Ishikawa (cell line): Measurements from ENCODE around the gene ZNF334.

Source experiments
- CEBPB ChIP-seq: IDR thresholded peaks from 2 replicates; pipeline ENCODE4 v1.6.1; 2012
- CREB1 ChIP-seq: IDR thresholded peaks from 2 replicates; pipeline ENCODE4 v1.6.1; 2012; ENCODE audit warnings: low read depth
- EGR1 ChIP-seq: IDR thresholded peaks from 2 replicates; pipeline ENCODE4 v1.6.1; 2012
- EP300 ChIP-seq: IDR thresholded peaks from 2 replicates; pipeline ENCODE4 v1.6.1; 2012; ENCODE audit warnings: borderline replicate concordance
- FOXM1 ChIP-seq: IDR thresholded peaks from 2 replicates; pipeline ENCODE4 v1.6.1; 2012; ENCODE audit warnings: low read depth, borderline replicate concordance
- NFIC ChIP-seq: IDR thresholded peaks from 2 replicates; pipeline ENCODE4 v1.6.1; 2012
- RAD21 ChIP-seq: IDR thresholded peaks from 2 replicates; pipeline ENCODE4 v1.6.1; 2012; ENCODE audit warnings: low read depth
- TAF1 ChIP-seq: IDR thresholded peaks from 2 replicates; pipeline ENCODE4 v1.6.1; 2012; ENCODE audit warnings: low read depth, mild to moderate bottlenecking
- TCF12 ChIP-seq: IDR thresholded peaks from 2 replicates; pipeline ENCODE4 v1.6.1; 2012; ENCODE audit warnings: low read depth
- TEAD4 ChIP-seq: IDR thresholded peaks from 2 replicates; pipeline ENCODE4 v1.6.1; 2012
- YY1 ChIP-seq: IDR thresholded peaks from 2 replicates; pipeline ENCODE4 v1.6.1; 2012; ENCODE audit warnings: low read depth
- ZBTB7A ChIP-seq: IDR thresholded peaks from 2 replicates; pipeline ENCODE4 v1.6.1; 2012; ENCODE audit warnings: low read depth
- TF ChIP-seq, protein P1 (sequence below): IDR thresholded peaks from 2 replicates; pipeline ENCODE4 v1.6.1; 2012
- TF ChIP-seq, protein P2 (sequence below): IDR thresholded peaks from 2 replicates; pipeline ENCODE4 v1.6.1; 2012; ENCODE audit warnings: low read depth, mild to moderate bottlenecking
- TF ChIP-seq, protein P3 (sequence below): IDR thresholded peaks from 2 replicates; pipeline ENCODE4 v1.6.1; 2012

The ZNF334 gene

DNA sequence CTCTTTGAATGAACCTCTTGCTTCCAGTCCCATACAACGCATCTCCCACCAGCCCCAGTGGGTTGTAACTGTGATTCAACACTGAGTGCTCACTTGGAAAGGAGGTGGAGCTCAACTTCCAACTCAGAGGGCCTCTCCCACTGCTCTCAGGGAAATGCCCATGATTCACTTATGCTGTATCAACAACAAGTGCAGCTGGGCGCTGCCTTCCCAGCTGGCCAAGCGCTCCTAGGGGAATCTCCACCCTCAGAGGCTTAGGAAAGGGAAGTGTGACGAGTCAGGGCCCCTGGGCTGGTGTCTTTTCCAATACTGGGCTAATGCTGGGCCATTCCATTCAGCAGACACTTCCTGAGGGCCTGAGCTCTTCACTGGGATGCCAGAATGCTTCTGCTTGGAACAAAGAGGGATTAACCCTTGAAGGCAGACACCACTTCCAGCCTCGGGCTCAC, 45.2 kb upstream of the ZNF334 start:
- TF ChIP-seq TCF12 (no peak), TAF1 (no peak), FOXM1 (no peak), EP300 (no peak), CEBPB (no peak), ZBTB7A (no peak)
- TF ChIP-seq, protein P1, sequence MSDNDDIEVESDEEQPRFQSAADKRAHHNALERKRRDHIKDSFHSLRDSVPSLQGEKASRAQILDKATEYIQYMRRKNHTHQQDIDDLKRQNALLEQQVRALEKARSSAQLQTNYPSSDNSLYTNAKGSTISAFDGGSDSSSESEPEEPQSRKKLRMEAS = no peak
- TF ChIP-seq, protein P2, sequence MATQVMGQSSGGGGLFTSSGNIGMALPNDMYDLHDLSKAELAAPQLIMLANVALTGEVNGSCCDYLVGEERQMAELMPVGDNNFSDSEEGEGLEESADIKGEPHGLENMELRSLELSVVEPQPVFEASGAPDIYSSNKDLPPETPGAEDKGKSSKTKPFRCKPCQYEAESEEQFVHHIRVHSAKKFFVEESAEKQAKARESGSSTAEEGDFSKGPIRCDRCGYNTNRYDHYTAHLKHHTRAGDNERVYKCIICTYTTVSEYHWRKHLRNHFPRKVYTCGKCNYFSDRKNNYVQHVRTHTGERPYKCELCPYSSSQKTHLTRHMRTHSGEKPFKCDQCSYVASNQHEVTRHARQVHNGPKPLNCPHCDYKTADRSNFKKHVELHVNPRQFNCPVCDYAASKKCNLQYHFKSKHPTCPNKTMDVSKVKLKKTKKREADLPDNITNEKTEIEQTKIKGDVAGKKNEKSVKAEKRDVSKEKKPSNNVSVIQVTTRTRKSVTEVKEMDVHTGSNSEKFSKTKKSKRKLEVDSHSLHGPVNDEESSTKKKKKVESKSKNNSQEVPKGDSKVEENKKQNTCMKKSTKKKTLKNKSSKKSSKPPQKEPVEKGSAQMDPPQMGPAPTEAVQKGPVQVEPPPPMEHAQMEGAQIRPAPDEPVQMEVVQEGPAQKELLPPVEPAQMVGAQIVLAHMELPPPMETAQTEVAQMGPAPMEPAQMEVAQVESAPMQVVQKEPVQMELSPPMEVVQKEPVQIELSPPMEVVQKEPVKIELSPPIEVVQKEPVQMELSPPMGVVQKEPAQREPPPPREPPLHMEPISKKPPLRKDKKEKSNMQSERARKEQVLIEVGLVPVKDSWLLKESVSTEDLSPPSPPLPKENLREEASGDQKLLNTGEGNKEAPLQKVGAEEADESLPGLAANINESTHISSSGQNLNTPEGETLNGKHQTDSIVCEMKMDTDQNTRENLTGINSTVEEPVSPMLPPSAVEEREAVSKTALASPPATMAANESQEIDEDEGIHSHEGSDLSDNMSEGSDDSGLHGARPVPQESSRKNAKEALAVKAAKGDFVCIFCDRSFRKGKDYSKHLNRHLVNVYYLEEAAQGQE = no peak

DNA sequence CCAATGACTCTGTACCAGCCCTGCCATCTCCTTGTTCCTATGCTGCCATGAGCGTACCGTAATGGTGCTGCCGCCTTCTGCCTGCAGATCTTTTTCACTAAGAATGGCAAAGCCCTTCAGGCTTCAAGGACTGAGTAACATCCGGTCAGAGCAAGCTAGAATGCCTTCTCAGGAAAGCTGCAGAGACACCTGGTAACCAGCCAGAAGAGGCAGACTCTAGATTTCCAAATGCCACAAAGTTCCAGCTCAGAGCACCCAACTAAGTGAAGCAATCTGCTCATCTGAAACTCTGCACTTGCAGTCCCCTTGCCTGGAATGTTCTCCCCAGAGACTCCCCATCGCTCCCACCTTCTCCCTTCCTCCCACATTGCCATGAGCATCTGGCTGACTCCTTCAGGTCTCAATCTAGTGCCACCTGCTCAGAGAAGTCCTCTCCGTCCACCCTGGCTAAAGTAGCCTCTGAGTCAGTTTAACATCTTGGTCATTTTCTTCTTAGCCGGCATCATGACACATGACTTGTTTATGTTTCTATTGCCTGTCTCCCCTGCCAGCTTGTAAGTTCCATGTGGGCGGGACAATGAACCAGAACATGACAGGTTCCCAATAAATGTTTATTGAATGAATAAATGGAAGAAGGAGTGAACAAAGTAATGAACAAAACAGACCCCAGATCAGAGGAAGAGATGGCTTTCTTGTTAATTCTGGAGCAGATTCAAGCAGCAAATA, 44.0 kb upstream of the ZNF334 start:
- TF ChIP-seq EGR1 (no peak), RAD21 (no peak), ZBTB7A (no peak), TEAD4 (no peak), YY1 (no peak), NFIC (no peak), TAF1 (no peak), TCF12 (no peak), CEBPB (no peak), EP300 (no peak), CREB1 (no peak), FOXM1 (no peak)
- TF ChIP-seq, protein P2 = no peak
- TF ChIP-seq, protein P3, sequence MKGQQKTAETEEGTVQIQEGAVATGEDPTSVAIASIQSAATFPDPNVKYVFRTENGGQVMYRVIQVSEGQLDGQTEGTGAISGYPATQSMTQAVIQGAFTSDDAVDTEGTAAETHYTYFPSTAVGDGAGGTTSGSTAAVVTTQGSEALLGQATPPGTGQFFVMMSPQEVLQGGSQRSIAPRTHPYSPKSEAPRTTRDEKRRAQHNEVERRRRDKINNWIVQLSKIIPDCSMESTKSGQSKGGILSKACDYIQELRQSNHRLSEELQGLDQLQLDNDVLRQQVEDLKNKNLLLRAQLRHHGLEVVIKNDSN = no peak
- TF ChIP-seq, protein P1 = no peak

DNA sequence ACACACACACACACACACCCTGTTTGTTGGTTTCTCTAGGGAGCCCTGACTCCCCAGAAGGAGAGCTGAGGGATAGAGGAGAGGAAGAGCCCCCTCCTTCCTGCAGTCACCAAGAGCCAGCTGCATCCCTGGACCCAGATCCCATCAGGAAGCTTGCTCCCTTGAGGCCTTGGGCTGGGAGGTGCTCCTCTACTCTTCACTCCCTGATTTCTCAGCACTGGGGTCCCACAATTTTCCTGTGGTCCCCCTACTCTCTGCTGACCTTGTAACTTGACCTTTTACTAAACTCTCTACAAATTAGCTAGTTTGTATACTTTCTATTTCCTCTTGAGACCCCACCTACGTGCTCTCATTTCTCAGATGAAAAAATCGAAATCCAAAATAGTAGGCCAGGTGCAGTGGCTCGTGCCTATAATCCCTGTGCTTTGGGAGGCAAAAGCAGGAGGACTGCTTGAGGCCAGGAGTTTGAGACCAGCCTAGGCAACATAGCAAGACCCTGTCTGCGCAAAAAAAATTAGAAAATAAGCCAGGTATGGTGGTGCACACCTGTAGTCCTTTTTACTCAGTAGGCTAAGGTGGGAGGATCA, 42.1 kb upstream of the ZNF334 start:
- no peak for TF ChIP-seq TCF12
- no peak for TF ChIP-seq ZBTB7A
- TF ChIP-seq CREB1 = no peak
- no peak for TF ChIP-seq RAD21
- no peak for TF ChIP-seq EP300
- no peak for TF ChIP-seq NFIC
- TF ChIP-seq FOXM1 = no peak

DNA sequence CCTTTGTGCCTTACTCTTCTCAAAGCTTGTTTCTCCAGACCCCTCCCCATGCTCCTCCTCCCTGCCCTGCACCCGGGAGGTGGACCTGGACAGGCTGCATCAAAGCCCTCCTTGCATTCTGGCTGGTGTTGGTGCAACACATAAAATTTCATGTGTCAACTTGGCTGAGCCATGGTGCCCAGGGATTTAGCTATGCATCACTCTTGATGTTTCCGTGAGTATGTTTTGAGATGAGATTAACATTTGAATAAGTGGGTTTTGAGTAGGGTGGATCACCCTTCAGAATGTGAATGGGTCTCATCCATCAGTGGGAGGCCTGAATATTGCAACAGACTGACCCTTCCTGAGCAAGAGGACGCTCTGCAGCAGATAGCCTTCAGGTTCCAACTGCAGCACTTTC, 41.5 kb upstream of the ZNF334 start:
- TF ChIP-seq RAD21 (no peak), TCF12 (no peak), EGR1 (no peak), EP300 (no peak), NFIC (no peak), CEBPB (no peak), FOXM1 (no peak), ZBTB7A (no peak), TEAD4 (no peak)
- TF ChIP-seq, protein P3 = no peak
- TF ChIP-seq, protein P2 = no peak
- TF ChIP-seq, protein P1 = no peak
